NCI-H345 treated with DMSO at 0.1 percent for 48 hours (cell line): ENCODE results near the gene TMBIM6.
"Not testable (repeated sequence)": the region's sequence is repeated elsewhere in the genome, so short reads cannot be mapped to it uniquely, and the experiment has no call there.

Source experiments
- DNase-seq: peaks from one replicate; lab custom pipeline; 2025; ENCODE audit not compliant: unreplicated experiment; lab: John Stamatoyannopoulos, UW

TMBIM6 gene

GRCh38 chr12:49740930-49741881, at the start of gene TMBIM6:
TMBIM6 (plus strand) TSS chr12:49741557; CDS start chr12:49752494, 10,937 bp downstream.
- DNase-seq = peak; percentile 62

- DNase-seq = no peak
Measured at GRCh38 chr12:49692851-49693250, 48.5 kb upstream of the TMBIM6 start.

GRCh38 chr12:49693931-49694444, 47.4 kb upstream of the TMBIM6 start:
- no peak for DNase-seq

- no peak for DNase-seq
Measured at GRCh38 chr12:49696723-49697122, 44.6 kb upstream of the TMBIM6 start.

- DNase-seq = no peak
Measured at GRCh38 chr12:49697808-49698207, 43.5 kb upstream of the TMBIM6 start.

GRCh38 chr12:49698619-49699545, 42.5 kb upstream of the TMBIM6 start:
- DNase-seq = no peak

GRCh38 chr12:49702009-49702408, 39.3 kb upstream of the TMBIM6 start:
- DNase-seq = no peak

- no peak for DNase-seq
Measured at GRCh38 chr12:49702676-49703215, 38.6 kb upstream of the TMBIM6 start.

- DNase-seq = no peak
Measured at GRCh38 chr12:49703647-49704137, 37.7 kb upstream of the TMBIM6 start.

- no peak for DNase-seq
Measured at GRCh38 chr12:49705479-49706134, 35.8 kb upstream of the TMBIM6 start.

- no peak for DNase-seq
Measured at GRCh38 chr12:49706351-49707127, 34.8 kb upstream of the TMBIM6 start.

GRCh38 chr12:49707128-49707811, 34.1 kb upstream of the TMBIM6 start, which contains the start of gene FMNL3:
FMNL3 (minus strand) TSS chr12:49707405; CDS start chr12:49707180, 225 bp downstream.
- DNase-seq = peak; percentile 4

- no peak for DNase-seq
Measured at GRCh38 chr12:49707812-49708147, 33.6 kb upstream of the TMBIM6 start.

GRCh38 chr12:49708851-49709250, 32.5 kb upstream of the TMBIM6 start:
- DNase-seq = no peak

GRCh38 chr12:49713952-49714351, 27.4 kb upstream of the TMBIM6 start:
- not testable (repeated sequence) for DNase-seq

- DNase-seq = no peak
Measured at GRCh38 chr12:49716553-49716952, 24.8 kb upstream of the TMBIM6 start.

- DNase-seq = not testable (repeated sequence)
Measured at GRCh38 chr12:49717800-49718199, 23.6 kb upstream of the TMBIM6 start.

- no peak for DNase-seq
Measured at GRCh38 chr12:49720214-49720613, 21.1 kb upstream of the TMBIM6 start.

- DNase-seq = not testable (repeated sequence)
Measured at GRCh38 chr12:49721355-49721754, 20.0 kb upstream of the TMBIM6 start.
